NCI-H2107 treated with DMSO at 0.1 percent for 48 hours (cell line): Measurements from ENCODE around the gene LIPG.
"Not testable (repeated sequence)": the region's sequence is repeated elsewhere in the genome, so short reads cannot be mapped to it uniquely, and the experiment has no call there.

Experiments used
- DNase-seq: peaks from one replicate; lab custom pipeline; 2025; ENCODE audit not compliant: unreplicated experiment; lab: John Stamatoyannopoulos, UW

The LIPG gene

GRCh38 chr18:49572611-49573345, 10.9 kb downstream of the LIPG start:
- no peak for DNase-seq

DNA sequence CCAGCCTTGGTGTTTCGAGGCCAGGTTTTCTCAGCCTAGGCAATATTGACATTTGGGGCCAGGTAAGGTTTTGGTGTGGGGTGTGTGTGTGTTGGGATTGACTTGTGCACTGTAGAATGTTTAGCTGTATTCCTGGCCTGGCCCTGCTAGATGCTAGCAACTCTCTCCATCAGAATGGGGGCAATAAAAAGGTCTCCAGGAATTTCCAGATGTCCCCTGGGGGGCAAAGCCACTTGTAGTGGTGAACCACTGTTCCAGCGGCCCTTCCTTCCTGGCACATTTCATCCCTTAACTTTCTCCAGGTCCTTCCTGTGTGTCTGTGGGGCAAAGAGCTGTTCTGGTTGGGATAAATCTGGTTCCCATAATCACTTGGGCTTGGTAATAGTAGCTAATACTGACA, 12.0 kb downstream of the LIPG start:
- DNase-seq, result no peak

- DNase-seq, result not testable (repeated sequence)
These were observed 17.2 kb downstream of the LIPG start for GRCh38 chr18:49579041-49579440.

- DNase-seq, result not testable (repeated sequence)
These were observed 17.7 kb downstream of the LIPG start for GRCh38 chr18:49579583-49579982.

- no peak for DNase-seq
These were observed 18.4 kb downstream of the LIPG start for GRCh38 chr18:49580279-49580678.

- DNase-seq, result no peak
These were observed 19.5 kb downstream of the LIPG start for GRCh38 chr18:49581371-49581770.

DNA sequence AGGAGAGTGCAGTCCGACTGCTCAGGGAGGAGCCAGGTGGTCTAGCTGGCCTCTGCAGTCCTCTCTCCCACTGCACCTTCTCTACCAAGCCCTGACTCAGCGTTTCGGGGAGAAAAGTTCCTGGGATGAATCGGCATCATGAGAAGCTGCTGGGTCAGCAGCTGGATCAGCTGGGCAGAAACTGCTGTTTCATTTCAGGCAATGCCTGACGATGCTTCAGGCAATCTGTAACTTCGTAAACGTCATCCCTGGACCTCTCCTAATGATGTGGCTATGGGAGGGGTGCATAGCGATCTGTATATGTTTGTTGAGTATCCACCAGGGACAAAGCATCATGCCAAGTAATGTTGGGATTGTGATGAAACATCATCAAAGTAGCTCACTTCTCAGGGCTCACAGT, 20.7 kb downstream of the LIPG start:
- no peak for DNase-seq

DNA sequence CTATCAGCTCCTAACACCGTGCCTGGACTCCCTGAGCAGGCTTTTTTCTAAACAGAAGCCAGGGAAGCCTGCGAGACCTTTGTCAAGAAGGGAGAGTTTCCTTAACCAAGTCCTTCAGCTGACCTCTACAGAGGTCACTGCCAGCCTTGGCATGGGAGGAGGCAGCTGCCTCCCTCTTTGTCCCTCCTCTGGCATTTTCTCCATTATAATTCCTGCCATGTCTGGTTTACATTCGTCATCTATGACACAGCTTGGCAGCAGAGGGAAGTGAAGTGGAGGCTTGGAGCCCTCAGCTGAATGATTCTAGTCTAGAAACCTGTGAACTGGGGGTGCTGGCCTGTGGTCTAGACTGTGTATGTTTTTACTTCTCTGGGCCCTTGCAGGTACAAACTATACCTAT, 22.5 kb downstream of the LIPG start:
- DNase-seq, result no peak

DNA sequence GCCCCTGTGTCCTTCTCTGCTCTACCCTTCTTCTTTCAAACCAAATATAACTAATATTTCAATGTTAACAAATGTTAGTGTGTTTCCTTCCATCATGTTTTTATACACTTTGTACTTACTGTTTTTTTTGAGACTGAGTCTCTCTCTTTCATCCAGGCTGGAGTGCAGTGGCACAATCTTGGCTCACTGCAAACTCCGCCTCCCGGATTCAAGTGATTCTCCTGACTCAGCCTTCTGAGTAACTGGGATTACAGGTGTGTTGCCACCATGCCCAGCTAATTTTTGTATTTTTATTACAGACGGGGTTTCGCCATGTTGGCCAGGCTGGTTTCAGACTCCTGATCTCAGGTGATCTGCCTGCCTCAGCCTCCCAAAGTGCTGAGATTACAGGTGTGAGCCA, 23.1 kb downstream of the LIPG start:
- not testable (repeated sequence) for DNase-seq

DNA sequence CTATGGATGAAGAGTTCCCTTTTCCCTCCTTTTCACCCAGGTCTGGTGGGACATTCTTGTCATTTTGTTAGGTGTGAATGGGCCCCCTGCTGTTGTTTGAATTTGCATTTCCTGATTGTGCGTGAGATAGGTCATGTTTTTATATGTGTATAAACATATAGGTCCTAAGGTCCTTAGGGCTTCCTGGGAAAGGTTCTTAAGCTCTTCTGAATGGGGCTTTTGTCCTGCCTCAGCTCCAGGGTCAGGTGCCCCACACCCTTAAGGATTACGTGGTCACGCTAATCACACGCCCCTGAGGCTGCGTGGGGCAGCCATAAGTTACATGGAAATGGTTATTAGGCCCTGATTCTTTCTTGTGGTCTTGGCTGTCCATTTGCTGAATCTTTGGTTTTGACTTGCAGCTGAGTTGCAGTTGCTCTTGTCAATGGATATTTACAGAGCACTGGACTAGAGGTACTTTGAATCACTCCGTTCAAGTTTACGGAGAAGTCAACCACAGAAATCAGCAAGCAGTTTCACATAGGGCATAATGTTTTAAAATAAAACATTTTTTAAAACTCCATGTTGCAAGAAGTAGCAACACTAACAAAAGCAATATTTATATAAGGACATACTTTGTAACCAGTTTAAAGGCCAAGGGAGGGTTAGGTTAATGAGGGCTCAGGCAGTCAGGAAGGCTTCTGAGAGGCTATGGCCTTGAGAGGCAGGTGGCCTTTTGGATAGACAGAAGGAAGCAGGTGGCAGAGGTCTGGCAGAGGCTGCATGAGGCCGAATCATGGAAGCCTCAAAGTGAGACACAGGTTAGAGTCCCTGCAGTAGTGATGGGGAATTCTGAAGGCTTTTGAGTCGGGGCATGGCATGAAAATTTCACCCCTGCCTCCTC, 24.2 kb downstream of the LIPG start:
- no peak for DNase-seq

DNA sequence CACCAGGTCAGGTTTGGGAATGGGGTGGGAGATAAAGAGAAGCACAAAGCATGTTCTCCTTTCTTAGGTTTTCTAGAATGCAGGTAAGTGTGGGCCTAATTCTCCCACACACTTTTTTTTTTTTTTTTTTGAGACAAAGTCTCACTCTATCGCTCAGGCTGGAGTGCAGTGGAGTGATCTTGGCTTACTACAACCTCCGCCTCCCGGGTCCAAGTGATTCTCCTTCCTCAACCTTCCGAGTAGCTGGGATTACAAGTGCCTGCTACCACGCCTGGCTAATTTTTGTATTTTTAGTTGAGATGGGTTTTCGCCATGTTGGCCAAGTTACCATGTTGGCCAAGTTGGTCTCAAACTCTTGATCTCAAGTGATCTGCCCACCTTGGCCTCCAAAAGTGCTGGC, 26.3 kb downstream of the LIPG start:
- no peak for DNase-seq

DNA sequence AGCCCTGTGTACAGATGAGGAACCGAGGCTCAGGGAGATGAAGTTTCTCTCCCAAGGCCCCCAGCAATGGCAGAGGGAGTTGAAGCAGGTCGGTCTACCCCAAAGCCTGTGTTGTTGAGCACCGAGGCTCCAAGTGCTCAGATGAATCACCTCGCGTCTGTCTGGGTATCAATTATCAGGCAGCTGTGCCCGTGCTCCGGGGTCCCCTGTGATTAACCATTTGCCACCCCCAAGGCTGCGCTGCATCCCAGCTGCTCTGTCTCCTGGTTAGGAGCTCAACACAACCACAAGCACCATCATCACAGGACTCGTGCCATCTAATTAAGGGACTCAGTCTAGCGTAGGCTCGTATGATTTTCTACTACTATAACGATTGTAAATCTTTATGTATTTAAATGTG, 27.1 kb downstream of the LIPG start:
- no peak for DNase-seq

- no peak for DNase-seq
These were observed 28.8 kb downstream of the LIPG start for GRCh38 chr18:49590608-49591007.

GRCh38 chr18:49591271-49591670, 29.4 kb downstream of the LIPG start:
- DNase-seq, result no peak

- DNase-seq, result no peak
These were observed 29.9 kb downstream of the LIPG start for GRCh38 chr18:49591775-49592174.

- DNase-seq, result no peak
These were observed 34.8 kb downstream of the LIPG start for GRCh38 chr18:49596687-49597086.

DNA sequence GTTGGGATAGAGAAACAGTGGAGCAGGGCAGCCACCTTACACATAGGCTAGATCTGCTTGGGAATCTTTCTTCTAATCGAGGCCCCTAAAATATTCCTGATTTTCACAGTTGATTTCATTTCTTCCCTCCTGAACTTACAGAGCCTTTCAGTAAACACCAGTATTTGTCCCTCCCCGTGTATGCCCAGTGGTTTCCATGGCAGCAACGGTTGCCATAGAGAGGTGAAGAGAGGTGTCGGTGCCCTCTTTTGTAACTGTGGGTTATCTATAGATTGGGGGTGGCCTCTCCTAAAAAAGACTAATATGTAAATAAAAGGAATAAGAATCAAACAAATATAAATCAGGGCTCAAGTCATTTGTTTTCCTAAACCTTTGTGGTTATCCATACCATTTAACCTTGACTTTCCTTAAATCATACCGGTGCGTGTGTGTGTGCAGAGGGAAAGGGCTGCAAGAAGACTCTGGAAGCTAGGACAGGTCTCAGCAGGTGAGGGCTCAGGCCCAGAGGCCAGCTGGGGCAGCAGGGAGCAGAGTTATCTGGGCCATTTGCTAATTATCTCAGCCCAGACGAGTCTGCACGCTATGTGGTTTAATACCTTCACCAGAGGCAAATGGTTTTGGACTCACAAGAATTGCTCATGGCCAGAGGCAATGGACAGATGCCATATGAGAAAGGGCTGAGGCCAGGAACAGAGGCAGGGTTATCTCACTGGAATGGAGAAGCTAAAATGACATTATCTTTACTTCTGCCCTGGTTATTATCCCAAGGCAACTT, 35.5 kb downstream of the LIPG start:
- DNase-seq, result no peak

GRCh38 chr18:49601211-49601610, 39.4 kb downstream of the LIPG start:
- no peak for DNase-seq

DNA sequence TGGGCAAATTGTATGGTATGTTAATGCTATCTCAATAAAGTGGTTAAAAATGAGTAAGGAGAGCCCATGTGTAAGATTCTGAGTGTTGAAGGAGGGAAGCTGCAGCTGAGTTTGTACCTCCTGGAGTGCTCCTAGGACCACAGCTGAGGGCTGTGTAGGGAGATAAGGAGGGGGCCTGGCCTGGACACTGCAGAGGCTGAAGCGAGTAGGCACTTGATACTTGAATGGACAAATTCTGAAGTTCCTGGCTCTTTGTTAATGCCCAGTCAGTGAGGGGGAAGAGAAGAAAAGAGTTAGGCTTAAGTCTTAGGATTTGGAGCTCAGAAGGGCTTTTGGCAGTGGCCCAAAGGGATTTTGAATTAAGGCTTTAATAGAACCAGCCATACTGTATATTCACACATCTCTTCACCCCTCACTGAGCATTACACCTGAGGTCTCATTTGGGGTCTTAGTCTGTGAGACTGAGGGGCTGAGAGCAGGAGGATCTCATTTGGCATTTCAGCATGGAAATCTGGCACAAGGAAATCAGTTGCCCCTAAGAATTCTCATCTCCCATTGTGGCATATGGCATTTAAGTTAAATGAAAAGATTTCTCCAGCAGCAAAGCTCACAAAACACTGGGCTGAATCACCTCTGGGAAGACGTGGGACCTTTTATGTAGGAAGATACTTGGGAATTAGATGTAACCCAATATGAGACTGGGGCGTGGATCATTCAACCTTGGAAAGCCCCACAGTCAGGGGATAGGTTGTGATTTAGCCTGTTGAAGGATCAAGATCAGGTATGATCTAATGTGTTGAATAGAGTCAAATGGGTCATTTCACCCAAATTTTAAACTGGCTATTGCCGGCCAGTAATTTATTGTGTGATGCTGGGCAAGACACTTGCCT, 46.8 kb downstream of the LIPG start:
- no peak for DNase-seq

GRCh38 chr18:49609256-49610021, 47.6 kb downstream of the LIPG start:
- DNase-seq, result no peak
